H9 (cell line): ENCODE results near the gene ZSCAN30. TPM values are rescaled to one million over a fixed set of nuclear protein-coding genes. Genes with fewer than 3 reads are reported as not detected.

ENCODE experiments used
- DNase-seq: peaks from one replicate; pipeline ENCODE4 v3.0.0-alpha.2; 2017
- H2AFZ ChIP-seq: one replicate; pipeline ENCODE4 v1.6.1; 2013; ENCODE audit warnings: mild to moderate bottlenecking, low read length, control low read depth, moderate library complexity
- H2AK5ac ChIP-seq: 2 replicates; pipeline ENCODE4 v1.6.1; 2013; ENCODE audit warnings: low read length, control low read depth, mixed read lengths; ENCODE audit not compliant: insufficient read length
- H2BK120ac ChIP-seq: one replicate; pipeline ENCODE4 v1.6.1; 2013; ENCODE audit warnings: low read depth, mild to moderate bottlenecking, low read length, control low read depth, inconsistent platforms; ENCODE audit not compliant: poor library complexity, severe bottlenecking
- H2BK12ac ChIP-seq: 2 replicates; pipeline ENCODE4 v1.6.1; 2013; ENCODE audit warnings: low read length, control low read depth, mixed read lengths, low read depth; ENCODE audit not compliant: insufficient read length
- H2BK15ac ChIP-seq: 2 replicates; pipeline ENCODE4 v1.6.1; 2013; ENCODE audit warnings: low read depth, low read length, control low read depth
- H2BK20ac ChIP-seq: one replicate; pipeline ENCODE4 v1.6.1; 2013; ENCODE audit warnings: low read depth, mild to moderate bottlenecking, low read length, control low read depth, inconsistent platforms; ENCODE audit not compliant: poor library complexity, severe bottlenecking
- H2BK5ac ChIP-seq: 2 replicates; pipeline ENCODE4 v1.6.1; 2013; ENCODE audit warnings: low read length, control low read depth, mixed read lengths; ENCODE audit not compliant: insufficient read length
- H3K14ac ChIP-seq: 2 replicates; pipeline ENCODE4 v1.6.1; 2013; ENCODE audit warnings: low read length, control low read depth; ENCODE audit not compliant: insufficient read depth
- H3K18ac ChIP-seq: 2 replicates; pipeline ENCODE4 v1.6.1; 2013; ENCODE audit warnings: low read depth, mild to moderate bottlenecking, mixed read lengths, low read length, control low read depth; ENCODE audit not compliant: insufficient read length
- H3K23ac ChIP-seq: 2 replicates; pipeline ENCODE4 v1.6.1; 2013; ENCODE audit warnings: low read length, control low read depth, mixed read lengths, low read depth; ENCODE audit not compliant: insufficient read length
- H3K23me2 ChIP-seq: 2 replicates; pipeline ENCODE4 v1.6.1; 2013; ENCODE audit warnings: low read depth, mild to moderate bottlenecking, mixed read lengths, low read length, control low read depth; ENCODE audit not compliant: insufficient read length, poor library complexity, severe bottlenecking
- H3K27ac ChIP-seq: 2 replicates; pipeline ENCODE4 v1.5.1; 2013; ENCODE audit warnings: low read length, control low read depth, mixed read lengths, low read depth; ENCODE audit not compliant: insufficient read length
- H3K27me3 ChIP-seq: 2 replicates; pipeline ENCODE4 v1.6.1; 2013; ENCODE audit warnings: low read length, control low read depth, inconsistent platforms; ENCODE audit not compliant: insufficient read depth
- H3K4ac ChIP-seq: 2 replicates; pipeline ENCODE4 v1.6.1; 2013; ENCODE audit warnings: low read depth, mild to moderate bottlenecking, control low read depth, inconsistent platforms, low read length, moderate library complexity
- H3K4me1 ChIP-seq: 2 replicates; pipeline ENCODE4 v1.6.1; 2013; ENCODE audit warnings: low read length, control low read depth, inconsistent platforms; ENCODE audit not compliant: insufficient read depth
- H3K4me2 ChIP-seq: 2 replicates; pipeline ENCODE4 v1.6.1; 2013; ENCODE audit warnings: low read length, control low read depth, mixed read lengths; ENCODE audit not compliant: insufficient read length, insufficient read depth
- H3K56ac ChIP-seq: 2 replicates; pipeline ENCODE4 v1.6.1; 2013; ENCODE audit warnings: low read depth, mild to moderate bottlenecking, mixed read lengths, low read length, control low read depth; ENCODE audit not compliant: insufficient read length
- H3K79me1 ChIP-seq: 2 replicates; pipeline ENCODE4 v1.6.1; 2013; ENCODE audit warnings: low read depth, mild to moderate bottlenecking, moderate library complexity, low read length, control low read depth, inconsistent platforms; ENCODE audit not compliant: insufficient read depth, poor library complexity, severe bottlenecking
- H3K79me2 ChIP-seq: 2 replicates; pipeline ENCODE4 v1.6.1; 2013; ENCODE audit warnings: low read length, control low read depth, inconsistent platforms; ENCODE audit not compliant: insufficient read depth
- H3K9ac ChIP-seq: 2 replicates; pipeline ENCODE4 v1.6.1; 2013; ENCODE audit warnings: low read length, control low read depth, mixed read lengths; ENCODE audit not compliant: insufficient read length; ENCODE audit errors: extremely low read depth
- H3K9me3 ChIP-seq: one replicate; pipeline ENCODE4 v1.6.1; 2013; ENCODE audit warnings: low read depth, low read length, inconsistent platforms; ENCODE audit not compliant: control insufficient read depth
- H3T11ph ChIP-seq: one replicate; pipeline ENCODE4 v1.6.1; 2013; ENCODE audit warnings: mild to moderate bottlenecking, low read length, control low read depth, inconsistent platforms
- H4K20me1 ChIP-seq: one replicate; pipeline ENCODE4 v1.6.1; 2013; ENCODE audit not compliant: control insufficient read depth, insufficient read length, insufficient read depth
- H4K5ac ChIP-seq: 2 replicates; pipeline ENCODE4 v1.6.1; 2013; ENCODE audit warnings: low read depth, mild to moderate bottlenecking, mixed read lengths, low read length, control low read depth; ENCODE audit not compliant: insufficient read length
- H4K8ac ChIP-seq: replicated peaks from 2 replicates; pipeline ENCODE4 v1.6.1; 2013; ENCODE audit warnings: low read length, control low read depth, mixed read lengths, low read depth; ENCODE audit not compliant: insufficient read length
- H4K91ac ChIP-seq: 2 replicates; pipeline ENCODE4 v1.6.1; 2013; ENCODE audit warnings: low read depth, mild to moderate bottlenecking, moderate library complexity, mixed read lengths, low read length, control low read depth; ENCODE audit not compliant: insufficient read length
- H3K27ac Mint-ChIP-seq, 3 experiments: 2 replicates in 2 of 3; 3 replicates in 1 of 3; pipeline ENCODE4 v1.8.0; 2020 to 2021; ENCODE audit warnings: mixed read lengths in 3 of 3, mild to moderate bottlenecking in 1 of 3, moderate library complexity in 1 of 3
- H3K27me3 Mint-ChIP-seq: 2 replicates; pipeline ENCODE4 v1.8.0; 2021; ENCODE audit warnings: low read depth, mild to moderate bottlenecking, moderate library complexity, mixed read lengths
- H3K36me3 Mint-ChIP-seq, 3 experiments: 2 replicates in 2 of 3; 3 replicates in 1 of 3; pipeline ENCODE4 v1.8.0; 2020 to 2021; ENCODE audit warnings: low read depth in 3 of 3, mixed read lengths in 3 of 3; ENCODE audit not compliant: insufficient read depth in 1 of 3
- H3K4me1 Mint-ChIP-seq, 2 experiments: 2 replicates each; pipeline ENCODE4 v1.8.0; 2020; ENCODE audit warnings: mixed read lengths in 2 of 2
- H3K4me3 Mint-ChIP-seq, 2 experiments: 2 replicates in 1 of 2; 3 replicates in 1 of 2; pipeline ENCODE4 v1.8.0; 2020 to 2021; ENCODE audit warnings: mild to moderate bottlenecking in 2 of 2, mixed read lengths in 2 of 2, moderate library complexity in 1 of 2
- H3K9me3 Mint-ChIP-seq, 2 experiments: 2 replicates in 1 of 2; 3 replicates in 1 of 2; pipeline ENCODE4 v1.8.0; 2020; ENCODE audit warnings: mild to moderate bottlenecking in 2 of 2, mixed read lengths in 2 of 2, moderate library complexity in 1 of 2
- CTCF ChIP-seq: fragments of 200-600 bp; sonication (generic); conservative IDR thresholded peaks from 3 replicates; pipeline ENCODE4 v1.8.0; 2021; ENCODE audit warnings: antibody characterized with exemption, mild to moderate bottlenecking
- WGBS: extraction: QIAGEN DNeasy Blood & Tissue Kit; methylation state at CpG from one replicate; pipeline ENCODE4 v1.1.7; 2013; ENCODE audit warnings: missing lambda C conversion rate, low lambda C conversion rate, mixed read lengths; ENCODE audit not compliant: insufficient read length; ENCODE audit errors: extremely low coverage; 5-methylcytosine and 5-hydroxymethylcytosine counted together
- total RNA-seq: library from RNA; stranded (reverse); gene quantifications from 2 replicates; pipeline ENCODE4 v1.2.1, GENCODE V29; 2021

ZSCAN30 gene
- total RNA-seq, 1 experiment from 2014 or later = 11.6 TPM

DNA sequence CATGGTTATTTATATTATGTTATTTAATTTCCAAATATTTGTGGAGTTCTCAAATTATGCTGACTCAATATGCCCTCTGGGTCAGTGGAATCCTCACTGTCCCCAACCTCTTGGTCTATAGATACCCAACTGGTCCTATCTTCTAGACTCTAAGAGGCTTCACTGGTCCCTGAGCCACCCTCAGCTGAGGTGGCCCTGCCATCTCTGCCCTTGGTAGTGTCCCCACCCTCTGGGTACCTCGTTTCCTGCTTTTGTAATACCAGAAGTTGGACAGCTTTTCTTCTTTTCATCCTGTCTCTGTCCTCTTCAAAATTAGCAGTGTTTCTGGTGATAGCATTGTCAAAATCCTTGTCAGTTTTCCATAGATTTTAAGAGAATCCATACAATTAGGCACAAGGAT, 11.9 kb downstream of the ZSCAN30 start:
- H3K27ac ChIP-seq = no peak overlapping the region
- H3K4me1 ChIP-seq = no peaks in the 10 kb centered on the region
- H2AFZ ChIP-seq = no peak overlapping the region
- no peaks in the 10 kb centered on the region; the same call in 1 of the 2 replicates for H3K27me3 Mint-ChIP-seq
- H3K23ac ChIP-seq = no peak overlapping the region
- H3K9me3 Mint-ChIP-seq = peaks cover 47 to 53% of the 10 kb centered on the region in 2 experiments
- H2BK15ac ChIP-seq = no peak overlapping the region
- H2AK5ac ChIP-seq = no peak overlapping the region
- WGBS = no CpG with 5 or more reads among the region's 1 CpG
- no peak overlapping the region for H3K4ac ChIP-seq
- H2BK20ac ChIP-seq = no peak overlapping the region
- peaks cover 16 to 40% (median 34%) of the 10 kb centered on the region in 3 experiments for H3K36me3 Mint-ChIP-seq
- no peak overlapping the region for H4K91ac ChIP-seq
- DNase-seq = no peak
- no peaks in the 10 kb centered on the region for H3K79me1 ChIP-seq
- no peak overlapping the region for H3T11ph ChIP-seq
- H3K18ac ChIP-seq = no peak overlapping the region
- H3K9ac ChIP-seq = no peak overlapping the region
- H3K23me2 ChIP-seq = no peaks in the 10 kb centered on the region
- H2BK5ac ChIP-seq = no peak overlapping the region
- no peaks in the 10 kb centered on the region for H3K4me1 Mint-ChIP-seq
- no peaks in the 10 kb centered on the region for H3K27me3 ChIP-seq
- no peak overlapping the region for H3K27ac Mint-ChIP-seq
- peaks cover 28% of the 10 kb centered on the region for H3K9me3 ChIP-seq
- no peaks in the 10 kb centered on the region for H4K20me1 ChIP-seq
- H2BK120ac ChIP-seq = no peak overlapping the region
- no peak overlapping the region for H3K56ac ChIP-seq
- H4K8ac ChIP-seq = no peak overlapping the region
- TF ChIP-seq CTCF = no peak
- H3K4me3 Mint-ChIP-seq = no peak overlapping the region
- H2BK12ac ChIP-seq = no peak overlapping the region
- H3K79me2 ChIP-seq = no peaks in the 10 kb centered on the region
- H3K14ac ChIP-seq = no peak overlapping the region
- no peak overlapping the region for H3K4me2 ChIP-seq
- H4K5ac ChIP-seq = no peak overlapping the region
